ENCODE data around the gene DACH1. TPM values are rescaled to one million over a fixed set of nuclear protein-coding genes. Genes with fewer than 3 reads are reported as not detected.

The DACH1 gene
- total and polyA plus RNA-seq, 2 of the 8 experiments (the other 6 are each of a cell fraction or from before 2014, with no cell fraction given) = 0.12 to 0.67 TPM

- Histone ChIP-seq H3K27me3 (replicated peaks in 1 of 4; ENCODE audit: control insufficient read depth in 3 of 4, extremely low read depth in 1 of 4, insufficient read depth in 3 of 4, low read length in 3 of 4) (peaks cover 0 to 1% (median 0%) of the 10 kb centered on the region in 4 experiments; a peak in 1 of 7 replicates), H3K4me2 (ENCODE audit: insufficient read depth in 1 of 2, low read depth in 2 of 2, low read length in 2 of 2) (no peak overlapping the region), H2BK20ac (ENCODE audit: low read length) (no peak overlapping the region), H3K79me1 (ENCODE audit: low read depth, low read length) (no peaks in the 10 kb centered on the region), H3K4ac (replicated peaks; ENCODE audit: insufficient read length, low read depth, low read length) (no peak overlapping the region), H2BK5ac (ENCODE audit: low read depth, low read length) (no peak overlapping the region), H3K18ac (ENCODE audit: extremely low read depth, low read length) (no peak overlapping the region), H4K5ac (ENCODE audit: insufficient read length, low read depth, low read length) (no peak overlapping the region), H3K4me3 (ENCODE audit: extremely low read depth in 1 of 4, insufficient read depth in 2 of 4, low read depth in 3 of 4, low read length in 4 of 4) (no peak overlapping the region), H2AFZ (ENCODE audit: low read length) (no peak overlapping the region), H4K91ac (replicated peaks; ENCODE audit: insufficient read length, low read length) (no peak overlapping the region), H3K9ac (replicated peaks in 1 of 4; ENCODE audit: extremely low read depth in 1 of 4, low read depth in 3 of 4, low read length in 3 of 4) (no peak overlapping the region), H2BK12ac (ENCODE audit: low read depth, low read length) (no peak overlapping the region), H3K14ac (ENCODE audit: insufficient read length) (no peak overlapping the region), H4K8ac (ENCODE audit: extremely low read depth, insufficient read depth, low read length) (no peak overlapping the region), H3K9me3 (ENCODE audit: insufficient read depth in 2 of 2, low read depth in 1 of 2, low read length in 1 of 2) (no peaks in the 10 kb centered on the region), H3K23ac (ENCODE audit: insufficient read length) (no peak overlapping the region), H3K27ac (ENCODE audit: low read depth, low read length) (no peak overlapping the region), H3K79me2 (ENCODE audit: control insufficient read depth in 1 of 2, insufficient read depth in 2 of 2, low read length in 2 of 2) (no peaks in the 10 kb centered on the region), H3K4me1 (replicated peaks in 1 of 4; ENCODE audit: control insufficient read depth in 3 of 4, insufficient read depth in 4 of 4, low read length in 3 of 4) (no peaks in the 10 kb centered on the region), H3K36me3 (ENCODE audit: control insufficient read depth in 2 of 4, insufficient read depth in 4 of 4, low read length in 3 of 4) (no peaks in the 10 kb centered on the region), H4K20me1 (replicated peaks in 1 of 2; ENCODE audit: control insufficient read depth in 1 of 2, insufficient read depth in 2 of 2, low read length in 2 of 2) (no peaks in the 10 kb centered on the region), H3K23me2 (ENCODE audit: low read depth, low read length) (no peaks in the 10 kb centered on the region), H3K56ac (replicated peaks; ENCODE audit: insufficient read length, low read depth, low read length) (no peak overlapping the region), H2AK5ac (ENCODE audit: low read depth, low read length) (no peak overlapping the region), H2BK120ac (replicated peaks; ENCODE audit: low read depth, low read length) (no peak overlapping the region), H2BK15ac (ENCODE audit: low read length) (no peak overlapping the region)
- DNase-seq (ENCODE audit: low read depth in 1 of 2, low spot score in 2 of 2) = no peak
- no peak for FAIRE-seq
- ChIA-PET CTCF (ENCODE audit: partially characterized antibody) (no interaction called here), POLR2A (ENCODE audit: partially characterized antibody) (no interaction called here)
- TF ChIP-seq BRCA1 (IDR thresholded peaks at IDR 0.05; ENCODE audit: low read depth, low read length) (no peak), POLR2A (IDR thresholded peaks at IDR 0.05; ENCODE audit: control extremely low read depth in 1 of 2, low read depth in 2 of 2, low read length in 2 of 2) (no peak), TEAD4 (IDR thresholded peaks at IDR 0.05; ENCODE audit: low read depth, low read length) (no peak), SP1 (IDR thresholded peaks at IDR 0.05; ENCODE audit: low read depth, low read length) (no peak), MAFK (IDR thresholded peaks at IDR 0.05; ENCODE audit: low read depth, low read length) (no peak), JUN (IDR thresholded peaks at IDR 0.05; ENCODE audit: low read depth, low read length) (no peak), ASH2L (IDR thresholded peaks at IDR 0.05; ENCODE audit: low read length) (no peak), SIX5 (IDR thresholded peaks at IDR 0.05; ENCODE audit: low read depth, low read length) (no peak), RBBP5 (IDR thresholded peaks at IDR 0.05; ENCODE audit: borderline replicate concordance, low read depth, low read length) (no peak), RFX5 (IDR thresholded peaks at IDR 0.05; ENCODE audit: borderline replicate concordance, low read depth, low read length) (no peak), KDM4A (IDR thresholded peaks at IDR 0.05; ENCODE audit: low read depth, low read length, severe bottlenecking) (no peak), MAX (IDR thresholded peaks at IDR 0.05) (no peak), ATF2 (IDR thresholded peaks at IDR 0.05; ENCODE audit: low read length) (no peak), KDM1A (IDR thresholded peaks at IDR 0.05; ENCODE audit: borderline replicate concordance, low read length) (no peak), KDM5A (IDR thresholded peaks at IDR 0.05; ENCODE audit: low read length) (no peak), YY1 (IDR thresholded peaks at IDR 0.05; ENCODE audit: low read depth, low read length) (no peak)
Observed at GRCh38 chr13:71483733-71484132, 383.3 kb downstream of the DACH1 start.

Data from H1 (cell line).